ENCODE measurements around the gene RERE.

DNA sequence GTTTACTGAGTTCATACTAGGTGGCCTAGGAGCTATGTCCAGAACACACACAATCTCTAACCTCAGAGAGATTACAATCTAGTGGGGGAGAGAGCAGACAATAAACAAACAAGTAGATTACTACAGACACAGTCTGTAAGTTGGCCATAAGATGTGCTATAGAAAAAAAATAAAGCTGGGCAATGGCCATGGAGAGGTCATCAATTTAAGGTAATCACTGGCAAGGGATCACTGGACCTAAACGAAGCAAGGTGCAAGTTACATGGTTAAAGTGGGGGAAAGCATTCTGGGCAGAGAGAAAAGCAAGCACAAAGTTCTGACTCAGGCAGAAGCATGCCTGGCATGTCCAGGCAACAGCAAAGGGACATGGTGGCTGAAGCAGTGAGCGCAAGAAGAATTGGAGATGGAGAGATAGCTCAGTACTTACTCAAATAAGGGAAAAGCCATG is 147.0 kb downstream of the RERE start:
- TF ChIP-seq, protein P1, sequence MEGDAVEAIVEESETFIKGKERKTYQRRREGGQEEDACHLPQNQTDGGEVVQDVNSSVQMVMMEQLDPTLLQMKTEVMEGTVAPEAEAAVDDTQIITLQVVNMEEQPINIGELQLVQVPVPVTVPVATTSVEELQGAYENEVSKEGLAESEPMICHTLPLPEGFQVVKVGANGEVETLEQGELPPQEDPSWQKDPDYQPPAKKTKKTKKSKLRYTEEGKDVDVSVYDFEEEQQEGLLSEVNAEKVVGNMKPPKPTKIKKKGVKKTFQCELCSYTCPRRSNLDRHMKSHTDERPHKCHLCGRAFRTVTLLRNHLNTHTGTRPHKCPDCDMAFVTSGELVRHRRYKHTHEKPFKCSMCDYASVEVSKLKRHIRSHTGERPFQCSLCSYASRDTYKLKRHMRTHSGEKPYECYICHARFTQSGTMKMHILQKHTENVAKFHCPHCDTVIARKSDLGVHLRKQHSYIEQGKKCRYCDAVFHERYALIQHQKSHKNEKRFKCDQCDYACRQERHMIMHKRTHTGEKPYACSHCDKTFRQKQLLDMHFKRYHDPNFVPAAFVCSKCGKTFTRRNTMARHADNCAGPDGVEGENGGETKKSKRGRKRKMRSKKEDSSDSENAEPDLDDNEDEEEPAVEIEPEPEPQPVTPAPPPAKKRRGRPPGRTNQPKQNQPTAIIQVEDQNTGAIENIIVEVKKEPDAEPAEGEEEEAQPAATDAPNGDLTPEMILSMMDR (IDR thresholded peaks at IDR 0.05), result no peak
- TF ChIP-seq POLR2A (IDR thresholded peaks at IDR 0.05), result no peak
